Daoy (cell line): ENCODE measurements around the gene CCDC154. TPM values are rescaled to one million over a fixed set of nuclear protein-coding genes. Genes with fewer than 3 reads are reported as not detected.
A peak's percentile ranks its signal among the peaks of the same experiment; 100 is the strongest.

Experiments
- DNase-seq: peaks from one replicate; pipeline ENCODE4 v3.0.0-alpha.2; 2015; ENCODE audit warnings: low read depth
- total RNA-seq: library from RNA; depleted of rRNA; stranded (reverse); fragments of >200 nt; shearing (Covaris generic); gene quantifications from 2 replicates; pipeline ENCODE4 v1.2.3, GENCODE V29; 2014

The CCDC154 gene
- total RNA-seq, 1 experiment from 2014 or later, result not detected

- no peak for DNase-seq
Observed at GRCh38 chr16:1425616-1426370, 18.6 kb downstream of the CCDC154 start.

GRCh38 chr16:1424028-1424427, 20.3 kb downstream of the CCDC154 start:
- DNase-seq, result no peak

DNA sequence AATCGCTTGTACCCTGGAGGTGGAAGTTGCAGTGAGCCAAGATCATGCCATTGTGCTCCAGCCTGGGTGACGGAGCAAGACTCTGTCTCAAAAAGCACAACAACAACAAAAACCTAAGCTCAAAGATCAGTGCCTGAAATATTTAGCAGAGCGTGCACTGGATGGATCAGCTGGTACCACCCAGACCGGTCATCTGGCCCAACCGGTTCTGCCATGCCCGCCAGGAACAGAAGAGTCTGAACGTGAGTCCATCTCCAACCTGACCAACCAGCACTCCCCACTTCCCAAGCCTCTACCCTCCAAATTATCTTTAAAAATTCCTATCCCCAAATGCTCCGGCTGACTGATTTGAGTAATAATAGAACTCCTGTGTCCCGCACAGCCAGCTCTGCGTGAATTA, 22.3 kb downstream of the CCDC154 start:
- no peak for DNase-seq

DNA sequence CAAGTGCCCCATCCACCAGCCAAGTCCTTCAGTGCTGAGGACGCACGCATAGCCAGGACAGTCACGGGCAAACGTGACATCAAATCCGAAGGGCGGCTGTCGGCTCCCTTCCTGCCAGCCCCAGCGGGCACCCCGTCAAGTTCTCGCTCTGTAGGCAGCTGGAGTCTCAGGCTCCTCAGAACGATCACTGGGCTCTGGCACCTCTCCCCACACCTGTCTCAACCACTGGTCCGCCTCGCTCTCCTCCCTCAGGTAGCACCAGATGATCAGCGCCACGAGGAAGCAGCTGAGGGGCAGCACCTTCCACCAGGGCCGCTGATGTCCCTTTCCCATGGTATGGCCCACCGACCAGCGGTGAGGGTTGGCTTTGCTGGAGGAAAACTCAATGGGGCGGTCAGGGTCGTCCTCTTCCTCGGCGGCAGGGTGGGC, 24.2 kb downstream of the CCDC154 start:
- no peak for DNase-seq

DNA sequence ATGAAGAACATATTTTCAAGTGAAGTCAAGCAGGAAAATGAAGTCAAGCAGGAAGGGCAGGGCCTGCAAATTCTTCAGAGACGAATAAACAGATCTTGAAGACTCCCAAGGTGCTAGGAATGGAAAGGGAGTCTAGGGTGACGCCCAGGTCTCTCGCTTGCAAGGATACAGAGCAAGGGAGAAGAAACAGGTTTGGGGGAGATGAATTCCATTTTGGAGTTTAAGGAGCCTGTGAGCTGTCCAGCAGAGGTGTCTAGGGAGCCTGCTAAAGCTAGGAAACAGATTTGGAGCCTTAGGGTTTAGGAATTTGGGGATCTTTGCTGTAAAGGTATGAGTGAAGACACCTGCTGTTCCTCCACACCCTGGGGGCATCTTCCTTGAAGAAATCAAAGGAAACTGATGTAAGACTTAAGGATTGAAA, 27.8 kb downstream of the CCDC154 start:
- no peak for DNase-seq

GRCh38 chr16:1414532-1415260, 29.7 kb downstream of the CCDC154 start, which contains the start of gene UNKL:
Gene UNKL (minus strand): TSS chr16:1414704. CDS start chr16:1414691, 13 bp downstream.
- DNase-seq, result peak; percentile 65

GRCh38 chr16:1413684-1414531, 30.4 kb downstream of the CCDC154 start:
- DNase-seq, result peak; percentile 45

DNA sequence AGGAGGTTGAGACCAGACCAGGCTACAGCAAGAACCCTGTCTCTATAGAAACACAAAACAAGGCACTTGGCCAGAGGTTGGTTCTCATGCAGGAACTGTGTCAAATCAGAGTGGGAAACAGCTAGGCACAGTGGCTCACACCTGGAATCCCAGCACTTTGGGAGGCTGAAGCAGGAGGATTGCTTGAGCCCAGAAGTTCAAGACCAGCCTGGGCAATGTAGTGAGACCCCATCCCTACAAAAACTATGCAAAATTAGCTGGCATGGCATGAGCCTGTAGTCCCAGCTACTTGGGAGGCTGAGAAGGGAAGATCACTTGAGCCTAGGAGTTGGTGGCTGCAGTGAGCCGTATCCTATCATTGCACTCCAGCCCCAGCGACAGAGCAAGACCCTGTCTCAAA, 31.5 kb downstream of the CCDC154 start:
- DNase-seq, result no peak

GRCh38 chr16:1408171-1408837, 36.1 kb downstream of the CCDC154 start:
- peak; percentile 89 for DNase-seq

DNA sequence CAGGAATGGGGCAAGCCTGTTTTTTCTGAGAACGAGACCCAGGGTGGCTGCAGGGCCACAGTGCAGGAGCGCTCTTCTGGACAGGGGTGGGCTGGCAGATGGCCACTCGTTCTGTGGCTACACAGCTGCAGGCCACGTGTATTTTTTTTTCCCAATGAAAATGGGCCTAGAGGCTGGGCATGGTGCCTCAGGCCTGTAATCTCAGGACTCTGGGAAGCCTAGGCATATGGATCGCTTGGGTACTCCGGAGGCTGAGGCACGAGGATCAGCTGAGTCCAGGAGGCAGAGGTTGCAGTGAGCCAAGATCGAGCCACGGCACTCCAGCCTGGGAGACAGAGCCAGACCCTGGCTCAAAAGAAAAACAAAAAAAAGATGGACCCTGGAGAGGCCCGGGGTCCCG, 36.6 kb downstream of the CCDC154 start:
- no peak for DNase-seq

GRCh38 chr16:1403733-1404132, 40.6 kb downstream of the CCDC154 start:
- DNase-seq, result no peak

- no peak for DNase-seq
Observed at GRCh38 chr16:1403036-1403435, 41.3 kb downstream of the CCDC154 start.

- DNase-seq, result no peak
Observed at GRCh38 chr16:1401758-1402154, 42.6 kb downstream of the CCDC154 start.

- DNase-seq, result no peak
Observed at GRCh38 chr16:1401061-1401757, 43.1 kb downstream of the CCDC154 start.

GRCh38 chr16:1398826-1399581, 45.4 kb downstream of the CCDC154 start:
- DNase-seq, result no peak

DNA sequence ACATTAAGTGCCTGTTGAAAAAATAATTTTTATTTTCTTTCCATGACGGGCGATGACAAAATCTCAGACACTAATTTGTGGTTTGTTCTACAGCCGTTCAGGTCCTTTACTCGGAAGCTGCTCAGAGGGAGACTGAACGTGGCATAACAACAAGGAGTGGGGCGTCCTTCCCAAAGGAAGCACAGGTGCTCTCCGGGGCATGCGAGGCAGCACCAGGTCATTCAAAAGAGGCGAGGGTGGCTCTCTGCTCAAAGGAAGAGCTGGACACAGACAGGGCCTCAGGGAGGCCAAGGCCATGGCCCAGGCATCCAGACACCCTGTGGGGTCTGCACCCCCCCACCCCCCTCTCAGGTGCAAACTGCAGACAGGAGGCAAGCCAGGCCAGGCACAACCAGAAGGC, 46.0 kb downstream of the CCDC154 start:
- DNase-seq, result no peak

- no peak for DNase-seq
Observed at GRCh38 chr16:1397779-1398178, 46.6 kb downstream of the CCDC154 start.

GRCh38 chr16:1395444-1396031, 48.8 kb downstream of the CCDC154 start:
- DNase-seq, result no peak

GRCh38 chr16:1394367-1394951, 49.9 kb downstream of the CCDC154 start:
- no peak for DNase-seq
